HG03521 (cell line): Measurements from ENCODE around the gene CUX1.
A peak's percentile ranks its signal among the peaks of the same experiment; 100 is the strongest.

ENCODE experiments used
- ATAC-seq: cut with Tn5 transposase; IDR thresholded peaks from one replicate; pipeline ENCODE4 v1.9.1; 2021; ENCODE audit warnings: mild to moderate bottlenecking, moderate library complexity; ENCODE audit not compliant: unreplicated experiment

The CUX1 gene

DNA sequence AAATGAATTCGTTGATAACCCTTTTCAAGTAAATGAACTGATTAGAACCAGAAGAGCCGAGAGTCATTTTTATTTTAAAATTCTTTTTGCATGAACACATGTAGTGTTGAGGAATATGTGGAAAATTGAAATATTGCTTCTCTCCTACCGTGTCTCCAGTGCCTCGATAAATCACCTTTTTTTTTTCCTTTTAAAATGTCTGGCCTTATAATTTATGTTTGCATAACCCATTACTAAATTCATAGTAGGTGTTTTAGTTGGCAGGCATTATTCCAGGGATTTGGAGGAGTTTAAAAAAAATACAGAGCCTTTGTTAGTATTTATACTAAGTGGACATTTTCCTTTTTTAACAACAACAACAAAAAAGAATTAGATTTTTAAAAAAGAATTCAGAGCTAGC, 115.6 kb downstream of the CUX1 start:
- ATAC-seq, result no peak

GRCh38 chr7:101933688-101934121, 116.3 kb downstream of the CUX1 start:
- ATAC-seq, result peak; percentile 51

DNA sequence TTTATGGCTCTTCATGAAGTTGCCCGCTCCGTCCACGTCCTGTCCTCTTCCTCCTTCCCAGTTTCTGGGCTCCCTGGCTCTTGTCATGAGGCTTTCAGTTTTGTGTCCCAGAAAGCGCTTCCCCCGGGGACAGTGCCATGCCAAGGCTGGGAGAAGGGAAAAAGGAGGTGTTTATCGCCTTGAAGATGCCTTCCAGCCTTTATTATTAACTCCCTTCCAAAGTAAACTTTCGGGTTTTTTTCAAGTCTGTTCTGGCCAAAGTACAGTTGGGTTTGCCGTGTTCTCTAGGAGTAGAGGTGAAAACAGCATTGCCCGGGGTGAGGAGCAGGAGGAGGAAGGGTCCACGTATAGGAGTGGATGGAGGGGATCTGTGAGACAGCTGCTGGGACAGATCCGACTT, 117.2 kb downstream of the CUX1 start:
- no peak for ATAC-seq

DNA sequence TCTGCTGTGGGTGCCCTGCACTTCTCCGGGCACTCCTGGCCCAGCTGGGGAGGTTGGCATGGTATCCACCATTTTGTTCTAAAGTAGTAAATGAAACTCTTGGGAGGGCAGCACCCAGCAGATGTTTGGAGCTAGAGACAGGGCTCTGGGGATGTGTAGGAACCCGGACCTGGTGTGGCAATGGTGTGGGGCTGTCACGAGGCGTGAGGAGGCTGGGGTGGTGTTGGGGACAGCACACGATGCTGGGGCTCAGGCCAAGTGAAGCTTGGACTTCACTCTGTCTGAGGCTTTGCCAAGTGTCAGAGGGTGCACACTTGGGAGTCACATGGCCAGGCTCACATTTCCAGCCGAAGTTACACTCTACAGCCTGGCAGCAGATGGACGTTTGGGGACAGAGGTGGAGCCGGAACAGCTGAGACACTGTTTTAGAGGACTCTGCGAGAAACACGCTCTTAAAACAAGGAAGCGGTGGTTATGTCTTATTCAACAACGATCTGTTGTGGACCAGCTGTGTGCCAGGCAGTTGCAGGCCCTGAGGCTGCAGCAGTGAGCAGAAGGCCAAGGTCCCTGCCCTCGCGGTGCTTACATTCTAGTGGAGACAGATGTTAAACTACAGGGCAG, 118.2 kb downstream of the CUX1 start:
- ATAC-seq, result no peak

DNA sequence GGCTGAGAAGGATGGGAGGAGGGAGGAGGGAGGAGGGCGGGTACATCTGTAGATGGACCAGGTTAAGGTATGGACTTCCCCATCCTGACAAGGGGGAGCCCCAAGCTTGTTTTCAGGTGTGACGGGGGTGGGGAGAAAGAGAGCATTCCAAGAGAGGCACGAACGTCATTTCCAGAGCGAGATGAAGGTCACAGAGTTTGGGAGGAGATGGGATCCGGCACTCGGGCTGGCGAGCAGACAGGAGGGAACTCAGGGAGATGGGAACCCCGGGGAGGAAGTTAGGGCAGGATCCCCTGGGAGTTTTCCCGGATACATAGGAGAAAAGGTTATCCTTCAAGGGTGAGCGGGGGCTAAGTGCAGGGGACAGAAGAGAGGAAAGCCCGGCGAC, 118.8 kb downstream of the CUX1 start:
- ATAC-seq, result no peak

GRCh38 chr7:101936611-101937231, 119.3 kb downstream of the CUX1 start:
- ATAC-seq, result no peak

DNA sequence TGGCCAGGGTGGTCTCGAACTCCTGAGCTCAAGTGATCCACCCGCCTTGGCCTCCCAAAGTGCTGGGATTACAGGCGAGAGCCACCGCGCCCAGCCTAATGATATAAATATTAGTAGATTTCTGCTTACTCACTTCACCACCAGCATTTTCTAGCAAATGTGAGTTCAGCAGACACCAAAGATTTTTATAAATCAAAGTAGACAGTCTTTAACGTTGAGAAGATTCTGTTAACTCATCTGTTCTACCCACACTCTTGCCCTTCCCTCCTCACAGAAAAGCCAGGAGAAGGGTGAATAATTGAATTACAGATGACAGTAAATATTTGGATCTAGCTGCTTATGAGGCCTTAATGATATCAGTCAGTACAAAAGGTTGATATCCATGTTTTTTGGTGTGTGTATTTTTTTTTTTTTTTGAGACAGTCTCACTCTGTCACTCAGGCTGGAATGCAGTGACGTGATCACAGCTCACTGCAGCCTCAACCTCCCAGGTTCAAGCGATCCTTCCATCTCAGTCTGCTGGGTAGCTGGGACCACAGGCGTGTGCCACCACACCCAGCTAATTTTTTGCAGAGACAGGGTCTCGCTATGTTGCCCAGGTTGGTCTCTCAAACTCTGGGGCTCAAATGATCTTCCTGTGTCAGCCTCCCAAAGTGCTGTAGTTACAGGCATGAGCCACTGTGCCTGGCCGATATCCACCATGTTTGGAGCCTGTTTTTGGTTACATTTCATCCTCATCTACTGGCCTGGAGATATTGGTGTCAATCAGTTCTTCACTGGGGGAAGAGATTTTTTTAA, 120.5 kb downstream of the CUX1 start:
- no peak for ATAC-seq

DNA sequence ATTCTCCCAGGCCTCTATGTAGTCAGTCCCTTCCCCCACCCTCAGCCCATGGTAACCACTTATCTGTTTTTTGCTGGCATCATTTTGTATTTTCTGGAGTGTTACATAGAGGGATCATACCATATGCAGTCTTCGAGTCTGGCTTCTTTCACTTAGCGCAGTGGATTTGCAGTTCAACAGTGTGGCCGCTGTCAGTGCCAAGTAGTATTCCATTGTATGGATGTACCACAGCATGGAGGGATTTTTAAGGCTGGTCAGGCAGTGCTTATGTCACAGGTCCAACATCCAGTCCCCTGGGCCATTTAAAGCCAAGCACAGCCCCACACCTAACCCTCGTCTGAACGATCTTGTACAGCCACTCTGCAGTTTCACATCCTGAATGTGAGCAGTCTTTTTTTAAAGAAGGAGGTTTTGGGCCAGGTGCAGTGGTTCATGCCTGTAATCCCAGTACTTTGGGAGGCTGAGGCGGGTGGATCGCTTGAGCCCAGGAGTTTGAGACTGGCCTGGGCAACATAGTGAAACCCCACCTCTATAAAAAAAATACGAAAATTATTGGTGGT, 121.8 kb downstream of the CUX1 start:
- ATAC-seq, result no peak

GRCh38 chr7:101940151-101940550, 122.7 kb downstream of the CUX1 start:
- ATAC-seq, result no peak

- no peak for ATAC-seq
Observed at GRCh38 chr7:101940830-101941229, 123.4 kb downstream of the CUX1 start.

GRCh38 chr7:101941481-101942383, 124.3 kb downstream of the CUX1 start:
- no peak for ATAC-seq

- no peak for ATAC-seq
Observed at GRCh38 chr7:101942603-101943210, 125.3 kb downstream of the CUX1 start.

- no peak for ATAC-seq
Observed at GRCh38 chr7:101943306-101943705, 125.9 kb downstream of the CUX1 start.

GRCh38 chr7:101943889-101944600, 126.6 kb downstream of the CUX1 start:
- ATAC-seq, result no peak

DNA sequence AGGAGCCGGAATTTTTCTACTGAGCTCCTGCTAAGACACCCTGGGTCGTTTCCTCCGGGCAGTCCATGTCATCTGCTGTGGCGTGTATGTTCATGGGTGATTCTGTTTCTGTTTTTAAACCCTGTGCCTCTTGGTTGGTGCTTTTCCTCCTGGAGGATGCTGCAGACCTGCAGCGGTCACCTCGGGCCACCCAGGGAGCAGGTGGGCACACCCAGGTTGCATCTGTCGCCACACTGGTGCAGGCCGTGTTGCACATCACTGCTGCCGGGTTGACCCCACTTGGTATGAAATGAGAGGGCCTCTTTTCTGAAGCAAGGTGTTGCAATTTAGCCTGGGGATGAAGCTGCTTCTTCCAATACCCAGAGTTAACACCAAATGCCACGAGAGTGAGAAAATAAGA, 127.2 kb downstream of the CUX1 start:
- no peak for ATAC-seq

GRCh38 chr7:101945034-101945758, 127.8 kb downstream of the CUX1 start:
- ATAC-seq, result no peak

DNA sequence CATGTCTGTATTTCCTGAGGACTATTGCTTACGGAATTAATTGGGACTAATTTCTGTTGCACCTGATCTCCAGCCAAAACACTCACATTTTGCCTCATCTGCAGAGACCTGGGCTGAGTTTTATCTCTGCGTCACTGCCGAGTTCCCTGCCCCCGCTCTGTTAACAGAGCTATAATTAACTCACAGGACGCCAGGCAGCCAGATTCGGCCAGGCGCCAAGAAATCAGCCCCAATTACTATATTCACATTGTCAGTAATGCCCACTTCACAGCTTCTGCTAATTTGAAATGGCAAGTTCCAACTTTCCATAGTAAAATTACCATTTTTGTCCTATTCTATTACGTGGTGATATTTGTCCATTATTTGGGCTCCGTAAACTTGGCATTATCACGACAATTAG, 130.5 kb downstream of the CUX1 start:
- no peak for ATAC-seq

DNA sequence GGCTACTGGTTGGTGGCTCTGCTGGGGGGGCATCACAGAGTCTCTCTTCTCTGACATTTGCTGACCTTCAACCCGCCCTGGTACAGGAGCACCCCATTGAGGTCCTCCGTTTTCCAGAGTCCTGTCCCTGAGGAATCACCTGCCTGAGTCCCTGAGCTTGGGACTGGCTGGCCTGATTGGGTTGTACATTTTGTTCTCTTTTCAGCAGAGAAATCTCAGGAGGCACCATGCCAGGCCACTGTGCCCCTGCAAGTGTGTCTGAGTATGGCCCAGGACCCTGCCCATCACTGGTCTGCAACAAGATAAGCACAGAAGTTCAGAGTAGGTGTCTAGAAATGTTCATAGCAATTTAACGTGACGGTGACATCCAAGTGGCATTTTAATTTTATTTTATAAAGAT, 131.2 kb downstream of the CUX1 start:
- no peak for ATAC-seq

DNA sequence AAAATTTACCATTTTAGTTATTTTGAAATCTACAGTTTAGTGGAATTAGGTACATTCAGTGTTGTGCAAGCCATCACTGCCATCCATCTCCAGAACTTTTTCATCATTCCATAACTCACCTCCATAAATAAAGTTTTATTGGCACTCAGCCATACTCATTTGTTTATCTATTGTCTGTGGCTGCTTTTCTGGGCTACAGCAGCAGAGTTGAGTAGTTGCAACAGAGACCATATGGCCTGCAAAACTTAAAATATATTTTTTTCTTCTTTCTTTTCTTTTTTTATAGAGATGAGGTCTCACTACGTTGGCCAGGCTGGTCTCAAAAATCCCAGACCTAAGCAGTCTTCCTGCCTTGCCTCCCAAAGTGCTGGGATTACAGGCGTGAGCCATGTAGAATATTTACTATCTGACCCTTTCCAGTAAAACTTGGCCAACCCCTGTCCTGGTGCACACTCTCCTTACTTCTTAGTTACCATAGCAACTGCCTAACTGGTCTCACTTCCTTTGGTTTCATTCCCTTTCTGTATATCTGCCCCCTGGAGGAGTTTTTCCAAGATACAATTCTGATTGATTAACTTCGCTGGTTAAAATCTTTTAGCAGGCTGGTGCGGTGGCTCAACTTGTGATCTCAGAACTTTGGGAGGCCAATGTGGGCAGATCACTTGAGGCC, 133.2 kb downstream of the CUX1 start:
- ATAC-seq, result no peak
